ENCODE results near the gene ALMS1.
"Not testable (repeated sequence)": the region's sequence is repeated elsewhere in the genome, so short reads cannot be mapped to it uniquely, and the experiment has no call there.

Gene ALMS1

DNA sequence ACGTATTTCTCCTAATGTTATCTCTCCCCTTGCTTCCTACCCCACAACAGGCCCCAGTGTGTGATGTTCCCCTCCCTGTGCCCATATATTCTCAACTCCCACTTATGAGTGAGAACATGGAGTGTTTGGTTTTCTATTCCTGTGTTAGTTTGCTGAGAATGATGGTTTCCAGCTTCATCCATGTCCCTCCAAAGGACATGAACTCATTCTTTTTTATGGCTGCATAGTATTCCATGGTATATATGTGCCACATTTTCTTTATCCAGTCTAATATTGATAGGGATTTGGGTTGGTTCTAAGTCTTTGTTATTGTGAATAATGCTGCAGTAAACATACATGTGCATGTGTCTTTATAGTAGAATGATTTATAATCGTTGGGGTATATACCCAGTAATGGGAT lies 119.2 kb downstream of the ALMS1 start:
- DNase-seq; H3K9me3 ChIP-seq (ENCODE audit: control insufficient read depth, low read length); H2BK5ac ChIP-seq (ENCODE audit: low read depth, low read length, poor library complexity, severe bottlenecking); H3K36me3 ChIP-seq (ENCODE audit: control insufficient read depth in 1 of 2, insufficient read depth in 2 of 2, low read depth in 1 of 2, low read length in 2 of 2); H3K4me3 ChIP-seq (ENCODE audit: insufficient read depth in 1 of 2, low read depth in 1 of 2, low read length in 2 of 2); H4K91ac ChIP-seq (ENCODE audit: low read length); H4K8ac ChIP-seq (ENCODE audit: low read length); H2BK120ac ChIP-seq (ENCODE audit: low read depth, low read length); H3K23ac ChIP-seq (ENCODE audit: low read length in 2 of 2); H3K14ac ChIP-seq (ENCODE audit: low read length in 2 of 2); H2BK12ac ChIP-seq (ENCODE audit: low read length in 2 of 2); H3K4me2 ChIP-seq (ENCODE audit: low read length, poor library complexity, severe bottlenecking); H2BK15ac ChIP-seq (ENCODE audit: low read depth, poor library complexity, severe bottlenecking); H3K27ac ChIP-seq (ENCODE audit: low read length, poor library complexity, severe bottlenecking); H3K79me1 ChIP-seq (replicated peaks; ENCODE audit: low read length, poor library complexity, severe bottlenecking); H2AFZ ChIP-seq (ENCODE audit: low read depth, low read length); H3K9ac ChIP-seq (ENCODE audit: low read length); H3K27me3 ChIP-seq (ENCODE audit: control insufficient read depth in 1 of 2, insufficient read depth in 1 of 2, low read length in 2 of 2); H3K18ac ChIP-seq (ENCODE audit: low read depth in 1 of 2, low read length in 2 of 2); H3K4me1 ChIP-seq (ENCODE audit: control insufficient read depth, insufficient read depth, low read depth, low read length); H2AK5ac ChIP-seq (ENCODE audit: low read length, severe bottlenecking); H3K4ac ChIP-seq (ENCODE audit: low read depth in 1 of 2, low read length in 2 of 2): not testable (repeated sequence)
- WGBS: no CpG with 5 or more reads among the region's 2 CpGs

DNA sequence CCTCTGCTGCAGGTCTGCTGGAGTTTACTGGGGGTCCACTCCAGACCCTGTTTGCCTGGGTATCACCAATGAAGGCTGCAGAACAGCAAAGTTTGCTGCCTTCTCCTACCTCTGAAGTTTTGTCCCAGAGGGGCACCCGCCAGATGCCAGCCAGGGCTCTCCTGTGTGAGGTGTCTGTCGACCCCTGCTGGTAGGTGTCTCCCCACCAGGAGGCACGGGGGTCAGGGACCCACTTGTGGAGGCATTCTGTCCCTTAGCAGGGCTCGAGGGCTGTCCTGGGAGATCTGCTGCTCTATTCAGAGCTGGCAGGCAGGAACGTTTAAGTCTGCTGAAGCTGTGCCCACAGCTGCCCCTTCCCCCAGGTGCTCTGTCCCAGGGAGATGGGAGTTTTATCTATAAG lies 124.8 kb downstream of the ALMS1 start:
- not testable (repeated sequence) for DNase-seq; H3K4me3 ChIP-seq (ENCODE audit: insufficient read depth in 1 of 2, low read depth in 1 of 2, low read length in 2 of 2); H3K23ac ChIP-seq (ENCODE audit: low read length in 2 of 2); H2BK120ac ChIP-seq (ENCODE audit: low read depth, low read length); H4K8ac ChIP-seq (ENCODE audit: low read length); H3K36me3 ChIP-seq (ENCODE audit: control insufficient read depth in 1 of 2, insufficient read depth in 2 of 2, low read depth in 1 of 2, low read length in 2 of 2); H3K27ac ChIP-seq (ENCODE audit: low read length, poor library complexity, severe bottlenecking); H3K14ac ChIP-seq (ENCODE audit: low read length in 2 of 2); H3K4ac ChIP-seq (ENCODE audit: low read depth in 1 of 2, low read length in 2 of 2); H3K4me2 ChIP-seq (ENCODE audit: low read length, poor library complexity, severe bottlenecking); H2BK15ac ChIP-seq (ENCODE audit: low read depth, poor library complexity, severe bottlenecking); H3K79me1 ChIP-seq (replicated peaks; ENCODE audit: low read length, poor library complexity, severe bottlenecking); H2BK12ac ChIP-seq (ENCODE audit: low read length in 2 of 2); H3K4me1 ChIP-seq (ENCODE audit: control insufficient read depth, insufficient read depth, low read depth, low read length); H3K9ac ChIP-seq (ENCODE audit: low read length); H2AFZ ChIP-seq (ENCODE audit: low read depth, low read length); H2BK5ac ChIP-seq (ENCODE audit: low read depth, low read length, poor library complexity, severe bottlenecking); H2AK5ac ChIP-seq (ENCODE audit: low read length, severe bottlenecking); H4K91ac ChIP-seq (ENCODE audit: low read length); H3K27me3 ChIP-seq (ENCODE audit: control insufficient read depth in 1 of 2, insufficient read depth in 1 of 2, low read length in 2 of 2); H3K18ac ChIP-seq (ENCODE audit: low read depth in 1 of 2, low read length in 2 of 2)
- 85% methylated on average over 5 of the region's 5 CpGs for WGBS
- peaks cover 11% of the 10 kb centered on the region for H3K9me3 ChIP-seq (ENCODE audit: control insufficient read depth, low read length)

DNA sequence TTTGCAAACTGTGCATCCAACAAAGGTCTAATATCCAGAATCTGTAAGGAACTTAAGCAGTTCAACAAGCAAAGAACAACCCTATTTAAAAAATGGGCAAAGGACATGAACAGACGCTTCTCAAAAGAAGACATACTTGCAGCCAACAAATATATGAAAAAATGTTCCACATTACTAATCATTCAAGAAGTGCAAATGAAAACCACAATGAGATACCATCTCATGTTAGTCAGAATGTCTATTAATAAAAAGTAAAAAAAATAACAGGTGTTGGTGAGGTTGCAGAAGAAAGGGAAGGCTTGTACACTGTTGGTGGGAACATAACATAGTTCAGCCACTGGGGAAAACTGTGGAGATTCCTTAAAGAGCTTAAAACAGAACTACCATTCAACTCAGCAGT lies 130.4 kb downstream of the ALMS1 start:
- Histone ChIP-seq H2BK12ac (ENCODE audit: low read length in 2 of 2) (no peak overlapping the region), H4K8ac (ENCODE audit: low read length) (no peak overlapping the region), H2BK120ac (ENCODE audit: low read depth, low read length) (no peak overlapping the region), H3K9me3 (ENCODE audit: control insufficient read depth, low read length) (peaks cover 12% of the 10 kb centered on the region), H3K36me3 (ENCODE audit: control insufficient read depth in 1 of 2, insufficient read depth in 2 of 2, low read depth in 1 of 2, low read length in 2 of 2) (peaks cover 0 to 12% of the 10 kb centered on the region in 2 experiments), H3K4ac (ENCODE audit: low read depth in 1 of 2, low read length in 2 of 2) (no peak overlapping the region), H3K27me3 (ENCODE audit: control insufficient read depth in 1 of 2, insufficient read depth in 1 of 2, low read length in 2 of 2) (no peaks in the 10 kb centered on the region), H3K23ac (ENCODE audit: low read length in 2 of 2) (no peak overlapping the region), H2BK5ac (ENCODE audit: low read depth, low read length, poor library complexity, severe bottlenecking) (no peak overlapping the region), H3K27ac (ENCODE audit: low read length, poor library complexity, severe bottlenecking) (no peak overlapping the region), H3K14ac (ENCODE audit: low read length in 2 of 2) (no peak overlapping the region), H4K91ac (ENCODE audit: low read length) (no peak overlapping the region), H2AFZ (ENCODE audit: low read depth, low read length) (no peak overlapping the region), H3K4me2 (ENCODE audit: low read length, poor library complexity, severe bottlenecking) (no peak overlapping the region), H2AK5ac (ENCODE audit: low read length, severe bottlenecking) (no peak overlapping the region), H3K18ac (ENCODE audit: low read depth in 1 of 2, low read length in 2 of 2) (no peak overlapping the region), H2BK15ac (ENCODE audit: low read depth, poor library complexity, severe bottlenecking) (no peak overlapping the region), H3K79me1 (replicated peaks; ENCODE audit: low read length, poor library complexity, severe bottlenecking) (peaks cover 5% of the 10 kb centered on the region), H3K4me3 (ENCODE audit: insufficient read depth in 1 of 2, low read depth in 1 of 2, low read length in 2 of 2) (no peak overlapping the region), H3K4me1 (ENCODE audit: control insufficient read depth, insufficient read depth, low read depth, low read length) (no peaks in the 10 kb centered on the region), H3K9ac (ENCODE audit: low read length) (no peak overlapping the region)
- DNase-seq: no peak
- WGBS: 94% methylated on average over 1 of the region's 1 CpG

- Histone ChIP-seq H2BK5ac (ENCODE audit: low read depth, low read length, poor library complexity, severe bottlenecking) (no peak overlapping the region), H3K4me1 (ENCODE audit: control insufficient read depth, insufficient read depth, low read depth, low read length) (no peaks in the 10 kb centered on the region), H3K9me3 (ENCODE audit: control insufficient read depth, low read length) (peaks cover 29% of the 10 kb centered on the region), H4K8ac (ENCODE audit: low read length) (no peak overlapping the region), H2BK120ac (ENCODE audit: low read depth, low read length) (no peak overlapping the region), H2AFZ (ENCODE audit: low read depth, low read length) (no peak overlapping the region), H2AK5ac (ENCODE audit: low read length, severe bottlenecking) (no peak overlapping the region), H3K18ac (ENCODE audit: low read depth in 1 of 2, low read length in 2 of 2) (no peak overlapping the region), H4K91ac (ENCODE audit: low read length) (no peak overlapping the region), H3K4me2 (ENCODE audit: low read length, poor library complexity, severe bottlenecking) (no peak overlapping the region), H3K23ac (ENCODE audit: low read length in 2 of 2) (no peak overlapping the region), H3K9ac (ENCODE audit: low read length) (no peak overlapping the region), H3K4ac (ENCODE audit: low read depth in 1 of 2, low read length in 2 of 2) (no peak overlapping the region), H2BK12ac (ENCODE audit: low read length in 2 of 2) (no peak overlapping the region), H3K27ac (ENCODE audit: low read length, poor library complexity, severe bottlenecking) (no peak overlapping the region), H3K79me1 (replicated peaks; ENCODE audit: low read length, poor library complexity, severe bottlenecking) (no peaks in the 10 kb centered on the region), H3K27me3 (ENCODE audit: control insufficient read depth in 1 of 2, insufficient read depth in 1 of 2, low read length in 2 of 2) (no peaks in the 10 kb centered on the region), H3K14ac (ENCODE audit: low read length in 2 of 2) (no peak overlapping the region), H2BK15ac (ENCODE audit: low read depth, poor library complexity, severe bottlenecking) (no peak overlapping the region), H3K36me3 (ENCODE audit: control insufficient read depth in 1 of 2, insufficient read depth in 2 of 2, low read depth in 1 of 2, low read length in 2 of 2) (peaks cover 13 to 17% of the 10 kb centered on the region in 2 experiments), H3K4me3 (ENCODE audit: insufficient read depth in 1 of 2, low read depth in 1 of 2, low read length in 2 of 2) (no peak overlapping the region)
- no CpG with 5 or more reads among the region's 1 CpG for WGBS
- DNase-seq: no peak
Observed at GRCh38 chr2:73528688-73529087, 143.1 kb downstream of the ALMS1 start.
